ENCODE measurements around the gene TRAF3IP3. TPM values are rescaled to one million over a fixed set of nuclear protein-coding genes. Genes with fewer than 3 reads are reported as not detected.

Gene TRAF3IP3
- total RNA-seq, 1 experiment from 2014 or later = not detected

DNA sequence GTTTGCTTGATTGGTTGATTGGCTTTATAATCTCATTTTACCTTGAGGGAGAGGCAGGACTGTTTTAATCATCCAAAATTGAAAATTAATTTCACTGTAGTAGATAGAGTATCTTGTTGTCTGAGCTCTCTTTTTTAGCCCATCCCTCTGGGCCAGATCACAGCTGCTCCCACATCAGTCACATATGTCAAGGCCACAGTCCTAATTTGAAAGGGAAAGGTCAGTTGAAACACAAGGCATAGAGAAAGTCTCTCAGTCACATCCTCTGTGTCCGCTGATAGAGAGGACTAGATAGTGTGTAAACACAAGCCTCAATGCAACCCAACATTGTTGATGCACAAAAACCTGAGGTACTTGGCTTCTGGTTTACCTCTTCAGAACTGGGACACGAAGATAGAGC, 21.7 kb downstream of the TRAF3IP3 start:
- no peaks in the 10 kb centered on the region for H3K23me2 ChIP-seq (ENCODE audit: insufficient read length, low read depth, low read length, poor library complexity, severe bottlenecking)
- no peak overlapping the region for H2BK120ac ChIP-seq (ENCODE audit: low read depth, low read length, poor library complexity, severe bottlenecking)
- no peak overlapping the region for H3K14ac ChIP-seq (ENCODE audit: insufficient read depth, low read length)
- no peak overlapping the region for H4K91ac ChIP-seq (ENCODE audit: insufficient read length, low read depth, low read length)
- Mint-ChIP-seq H3K27ac (no peak overlapping the region), H3K27me3 (ENCODE audit: low read depth) (peaks cover 5% of the 10 kb centered on the region; the same call in 1 of the 2 replicates), H3K9me3 (no peaks in the 10 kb centered on the region), H3K36me3 (ENCODE audit: insufficient read depth in 1 of 3, low read depth in 3 of 3) (peaks cover 0 to 2% (median 0%) of the 10 kb centered on the region in 3 experiments; a peak in 2 of 7 replicates), H3K4me3 (no peak overlapping the region), H3K4me1 (no peaks in the 10 kb centered on the region)
- H4K20me1 ChIP-seq (ENCODE audit: control insufficient read depth, insufficient read depth, insufficient read length) = no peaks in the 10 kb centered on the region
- no peaks in the 10 kb centered on the region for H3K79me1 ChIP-seq (ENCODE audit: insufficient read depth, low read depth, low read length, poor library complexity, severe bottlenecking)
- no peak overlapping the region for H3K4ac ChIP-seq (ENCODE audit: low read depth, low read length)
- no peaks in the 10 kb centered on the region for H3K4me1 ChIP-seq (ENCODE audit: insufficient read depth, low read length)
- no peak overlapping the region for H3K4me2 ChIP-seq (ENCODE audit: insufficient read depth, insufficient read length, low read length)
- no peak overlapping the region for H2BK12ac ChIP-seq (ENCODE audit: insufficient read length, low read depth, low read length)
- H3K9ac ChIP-seq (ENCODE audit: extremely low read depth, insufficient read length, low read length) = no peak overlapping the region
- no peaks in the 10 kb centered on the region for H3K79me2 ChIP-seq (ENCODE audit: insufficient read depth, low read length)
- no peak overlapping the region for H2BK20ac ChIP-seq (ENCODE audit: low read depth, low read length, poor library complexity, severe bottlenecking)
- H4K5ac ChIP-seq (ENCODE audit: insufficient read length, low read depth, low read length) = no peak overlapping the region
- TF ChIP-seq, protein P1, sequence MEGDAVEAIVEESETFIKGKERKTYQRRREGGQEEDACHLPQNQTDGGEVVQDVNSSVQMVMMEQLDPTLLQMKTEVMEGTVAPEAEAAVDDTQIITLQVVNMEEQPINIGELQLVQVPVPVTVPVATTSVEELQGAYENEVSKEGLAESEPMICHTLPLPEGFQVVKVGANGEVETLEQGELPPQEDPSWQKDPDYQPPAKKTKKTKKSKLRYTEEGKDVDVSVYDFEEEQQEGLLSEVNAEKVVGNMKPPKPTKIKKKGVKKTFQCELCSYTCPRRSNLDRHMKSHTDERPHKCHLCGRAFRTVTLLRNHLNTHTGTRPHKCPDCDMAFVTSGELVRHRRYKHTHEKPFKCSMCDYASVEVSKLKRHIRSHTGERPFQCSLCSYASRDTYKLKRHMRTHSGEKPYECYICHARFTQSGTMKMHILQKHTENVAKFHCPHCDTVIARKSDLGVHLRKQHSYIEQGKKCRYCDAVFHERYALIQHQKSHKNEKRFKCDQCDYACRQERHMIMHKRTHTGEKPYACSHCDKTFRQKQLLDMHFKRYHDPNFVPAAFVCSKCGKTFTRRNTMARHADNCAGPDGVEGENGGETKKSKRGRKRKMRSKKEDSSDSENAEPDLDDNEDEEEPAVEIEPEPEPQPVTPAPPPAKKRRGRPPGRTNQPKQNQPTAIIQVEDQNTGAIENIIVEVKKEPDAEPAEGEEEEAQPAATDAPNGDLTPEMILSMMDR (conservative IDR thresholded peaks at IDR 0.05) = no peak
- no peak overlapping the region for H4K8ac ChIP-seq (replicated peaks; ENCODE audit: insufficient read length, low read depth, low read length)
- H3K56ac ChIP-seq (ENCODE audit: insufficient read length, low read depth, low read length) = no peak overlapping the region
- no peak overlapping the region for H3K18ac ChIP-seq (ENCODE audit: insufficient read length, low read depth, low read length)
- H2AK5ac ChIP-seq (ENCODE audit: insufficient read length, low read length) = no peak overlapping the region
- no peaks in the 10 kb centered on the region for H3K9me3 ChIP-seq (ENCODE audit: control insufficient read depth, low read depth, low read length)
- DNase-seq = no peak
- H3K27ac ChIP-seq (ENCODE audit: insufficient read length, low read depth, low read length) = no peak overlapping the region
- H2BK15ac ChIP-seq (ENCODE audit: low read depth, low read length) = no peak overlapping the region
- H2AFZ ChIP-seq (ENCODE audit: low read length) = no peak overlapping the region
- H3K23ac ChIP-seq (ENCODE audit: insufficient read length, low read depth, low read length) = no peak overlapping the region
- H3T11ph ChIP-seq (ENCODE audit: low read length) = no peak overlapping the region
- WGBS (ENCODE audit: extremely low coverage, insufficient read length, low lambda C conversion rate) = no CpG with 5 or more reads among the region's 2 CpGs
- H2BK5ac ChIP-seq (ENCODE audit: insufficient read length, low read length) = no peak overlapping the region
- no peaks in the 10 kb centered on the region for H3K27me3 ChIP-seq (ENCODE audit: insufficient read depth, low read length)
